Brain microvascular endothelial cell (primary cell): Measurements from ENCODE around the gene CDC42BPG.

ENCODE experiments used
- DNase-seq: peaks from one replicate; pipeline ENCODE4 v3.0.0-alpha.2; 2020
- H3K27ac ChIP-seq: fragments of 250-450 bp; sonication (Bioruptor Pico); 2 replicates; pipeline ENCODE4 v1.5.1; 2020; ENCODE audit warnings: mild to moderate bottlenecking, moderate library complexity
- H3K27me3 ChIP-seq: fragments of 250-450 bp; sonication (Bioruptor Pico); replicated peaks from 2 replicates; pipeline ENCODE4 v1.5.1; 2020; ENCODE audit warnings: mild to moderate bottlenecking
- H3K36me3 ChIP-seq: fragments of 250-450 bp; sonication (Bioruptor Pico); replicated peaks from 2 replicates; pipeline ENCODE4 v1.5.1; 2020; ENCODE audit warnings: mild to moderate bottlenecking
- H3K4me3 ChIP-seq: 2 replicates; pipeline ENCODE4 v1.5.1; 2011; ENCODE audit warnings: low read depth, mild to moderate bottlenecking, control low read depth, low read length, moderate library complexity
- CTCF ChIP-seq: IDR thresholded peaks from 2 replicates; pipeline ENCODE4 v1.5.1; 2011; ENCODE audit warnings: low read depth, mild to moderate bottlenecking, moderate library complexity, low read length, control low read depth, inconsistent platforms; ENCODE audit errors: missing control alignments
- in situ Hi-C: cut with HindIII; loops from 2 replicates; pipeline ENCODE4 v1.10.0; 2017; ENCODE audit warnings: low sequenced_read_pairs, low pct_ligation_motif_present

Gene CDC42BPG

DNA sequence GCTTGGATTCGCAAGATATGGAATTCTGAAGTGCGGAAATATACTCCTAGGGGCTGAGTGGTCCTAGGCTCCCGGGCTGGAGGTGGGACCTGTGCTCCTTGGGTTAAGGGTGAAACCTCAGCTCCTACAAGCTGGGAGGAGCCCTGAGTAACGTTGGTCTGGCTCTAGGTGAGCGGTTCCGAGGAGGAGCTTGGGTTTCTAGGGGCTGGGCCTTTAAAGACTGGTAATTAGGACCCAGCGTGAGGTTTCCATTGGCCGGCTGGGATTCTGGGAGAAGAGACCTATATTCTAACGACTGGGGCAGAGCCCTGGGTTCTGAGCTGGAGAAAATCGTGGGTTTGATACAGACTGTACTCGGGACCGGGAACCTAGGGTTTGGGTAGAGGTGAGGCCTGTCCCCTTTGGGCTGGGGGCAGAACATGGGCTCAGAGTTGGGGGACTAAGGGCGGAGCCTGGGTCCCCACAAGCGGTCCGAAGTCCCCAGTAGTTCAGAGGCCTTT lies 40.6 kb downstream of the CDC42BPG start:
- peaks cover 13% of the 10 kb centered on the region for H3K36me3 ChIP-seq
- in situ Hi-C loops = no loop called here

GRCh38 chr11:64803158-64803845 lies 41.2 kb downstream of the CDC42BPG start, which contains the start of gene MAP4K2:
Gene MAP4K2 (minus strand): TSS chr11:64803214. CDS start chr11:64803149, 65 bp downstream.
- Histone ChIP-seq H3K36me3 (peaks cover 13% of the 10 kb centered on the region), H3K27ac (peak within 1 kb of the TSS; percentile 76), H3K27me3 (no peaks in the 10 kb centered on the region), H3K4me3 (peak within 1 kb of the TSS; percentile 72)
- peak; percentile 80 for DNase-seq
- peak; percentile 12 for TF ChIP-seq CTCF
- in situ Hi-C loops = no loop called here

More for the DNA sequence above, 40.6 kb downstream of the CDC42BPG start:
- Histone ChIP-seq H3K27me3 (no peaks in the 10 kb centered on the region), H3K27ac (peak overlapping the region; percentile 76), H3K4me3 (peak overlapping the region; percentile 72)
- TF ChIP-seq CTCF = no peak
- DNase-seq = no peak

- Histone ChIP-seq H3K27me3 (no peaks in the 10 kb centered on the region), H3K27ac (no peak overlapping the region), H3K4me3 (peak overlapping the region; percentile 57), H3K36me3 (peaks cover 13% of the 10 kb centered on the region)
- no peak for DNase-seq
- in situ Hi-C loops = no loop called here
- TF ChIP-seq CTCF = no peak
Observed at GRCh38 chr11:64802370-64803157, 41.9 kb downstream of the CDC42BPG start.

- no peak for DNase-seq
- no peak for TF ChIP-seq CTCF
- Histone ChIP-seq H3K27me3 (no peaks in the 10 kb centered on the region), H3K27ac (no peak overlapping the region), H3K4me3 (peak overlapping the region; percentile 57), H3K36me3 (peaks cover 13% of the 10 kb centered on the region)
- in situ Hi-C loops = no loop called here
Observed at GRCh38 chr11:64801561-64802369, 42.7 kb downstream of the CDC42BPG start.

DNA sequence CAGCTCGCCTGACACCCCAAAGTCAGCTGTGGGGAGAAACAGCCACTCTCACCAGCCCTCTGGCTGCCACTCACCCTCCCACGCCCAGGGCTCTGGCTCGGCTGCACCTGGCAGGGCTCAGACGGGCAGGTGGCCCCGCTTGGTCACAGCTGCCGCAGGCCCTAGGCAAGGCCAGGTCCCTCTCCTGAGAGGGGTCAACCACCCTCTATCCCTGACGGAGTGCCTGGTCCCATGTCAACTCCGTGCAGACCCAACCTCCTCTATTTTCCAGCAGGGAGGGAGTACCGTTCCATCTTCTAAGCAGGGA lies 43.3 kb downstream of the CDC42BPG start:
- no peak for DNase-seq
- in situ Hi-C loops = no loop called here
- no peak for TF ChIP-seq CTCF
- no peak overlapping the region for H3K4me3 ChIP-seq
- no peaks in the 10 kb centered on the region for H3K27me3 ChIP-seq
- H3K27ac ChIP-seq = no peak overlapping the region
- H3K36me3 ChIP-seq = peaks cover 19% of the 10 kb centered on the region
